Measurements from ENCODE around the gene GPS1. TPM values are rescaled to one million over a fixed set of nuclear protein-coding genes. Genes with fewer than 3 reads are reported as not detected.

GPS1 gene
- total and polyA plus RNA-seq, 9 of the 15 experiments (the other 6 are each of a cell fraction or from before 2014, with no cell fraction given) = 3.1 to 167 (median 69.9) TPM

DNA sequence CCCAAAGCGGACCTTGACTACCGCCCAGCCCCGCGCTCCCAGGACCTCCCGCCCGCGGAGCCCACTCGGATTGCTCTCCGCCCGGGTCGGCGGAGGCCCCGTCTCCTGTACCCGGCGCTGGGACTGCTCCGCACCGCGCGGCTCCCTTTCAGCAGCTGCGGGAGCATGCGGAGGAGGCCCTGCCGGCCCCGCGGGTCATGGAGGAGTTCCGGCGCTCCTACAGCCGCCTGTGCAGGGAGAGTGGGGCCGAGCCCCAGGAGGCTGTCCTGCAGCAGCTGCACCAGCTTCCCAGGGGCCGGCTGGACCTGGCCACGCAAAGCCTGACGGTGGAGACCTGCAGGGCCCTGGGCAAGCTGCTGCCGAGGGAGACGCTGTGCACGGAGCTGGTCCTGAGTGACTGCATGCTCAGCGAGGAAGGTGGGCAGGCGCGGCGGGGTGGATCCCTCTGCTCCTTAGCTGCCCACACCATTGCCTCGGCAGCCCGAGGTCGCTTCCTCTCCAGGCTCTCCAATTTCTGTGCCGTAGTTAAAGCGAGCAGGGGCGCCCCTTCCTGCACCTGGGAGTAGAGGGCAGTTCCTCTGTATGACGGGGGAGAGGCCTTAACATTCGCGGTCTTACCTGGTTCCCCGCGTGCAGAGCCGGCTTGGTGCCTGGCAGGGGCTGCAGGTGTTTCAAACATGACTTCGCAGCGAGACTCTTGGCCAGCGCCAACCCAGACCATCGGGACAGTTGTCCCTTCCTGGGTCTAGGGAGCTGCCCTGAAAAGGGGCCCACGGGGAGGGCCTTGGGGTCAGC is 28.1 kb upstream of the GPS1 start (continued):
- TF ChIP-seq, protein P1, sequence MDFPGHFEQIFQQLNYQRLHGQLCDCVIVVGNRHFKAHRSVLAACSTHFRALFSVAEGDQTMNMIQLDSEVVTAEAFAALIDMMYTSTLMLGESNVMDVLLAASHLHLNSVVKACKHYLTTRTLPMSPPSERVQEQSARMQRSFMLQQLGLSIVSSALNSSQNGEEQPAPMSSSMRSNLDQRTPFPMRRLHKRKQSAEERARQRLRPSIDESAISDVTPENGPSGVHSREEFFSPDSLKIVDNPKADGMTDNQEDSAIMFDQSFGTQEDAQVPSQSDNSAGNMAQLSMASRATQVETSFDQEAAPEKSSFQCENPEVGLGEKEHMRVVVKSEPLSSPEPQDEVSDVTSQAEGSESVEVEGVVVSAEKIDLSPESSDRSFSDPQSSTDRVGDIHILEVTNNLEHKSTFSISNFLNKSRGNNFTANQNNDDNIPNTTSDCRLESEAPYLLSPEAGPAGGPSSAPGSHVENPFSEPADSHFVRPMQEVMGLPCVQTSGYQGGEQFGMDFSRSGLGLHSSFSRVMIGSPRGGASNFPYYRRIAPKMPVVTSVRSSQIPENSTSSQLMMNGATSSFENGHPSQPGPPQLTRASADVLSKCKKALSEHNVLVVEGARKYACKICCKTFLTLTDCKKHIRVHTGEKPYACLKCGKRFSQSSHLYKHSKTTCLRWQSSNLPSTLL (IDR thresholded peaks at IDR 0.05) = no peak
- TF ChIP-seq CAMTA2 (CRISPR knock-in tag; conservative IDR thresholded peaks at IDR 0.05) (no peak), ILF3 (IDR thresholded peaks at IDR 0.05; ENCODE audit: borderline replicate concordance) (no peak), JUNB (CRISPR knock-in tag; conservative IDR thresholded peaks at IDR 0.05) (no peak), ZKSCAN1 (IDR thresholded peaks at IDR 0.05; ENCODE audit: low read depth, low read length) (no peak), RBM17 (IDR thresholded peaks at IDR 0.05; ENCODE audit: borderline replicate concordance, low read depth, low read length) (no peak), ERF (CRISPR knock-in tag; IDR thresholded peaks at IDR 0.05) (no peak), SMARCA5 (IDR thresholded peaks at IDR 0.05) (no peak), MTA3 (IDR thresholded peaks at IDR 0.05; ENCODE audit: borderline replicate concordance) (no peak; the same call in 1 of the 2 replicates), NEUROD1 (IDR thresholded peaks at IDR 0.05; ENCODE audit: borderline replicate concordance, low read depth, low read length, partially characterized antibody) (no peak)
- TF ChIP-seq, protein P2, sequence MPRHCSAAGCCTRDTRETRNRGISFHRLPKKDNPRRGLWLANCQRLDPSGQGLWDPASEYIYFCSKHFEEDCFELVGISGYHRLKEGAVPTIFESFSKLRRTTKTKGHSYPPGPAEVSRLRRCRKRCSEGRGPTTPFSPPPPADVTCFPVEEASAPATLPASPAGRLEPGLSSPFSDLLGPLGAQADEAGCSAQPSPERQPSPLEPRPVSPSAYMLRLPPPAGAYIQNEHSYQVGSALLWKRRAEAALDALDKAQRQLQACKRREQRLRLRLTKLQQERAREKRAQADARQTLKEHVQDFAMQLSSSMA (CRISPR knock-in tag; IDR thresholded peaks at IDR 0.05) = no peak
- TF ChIP-seq, protein P3, sequence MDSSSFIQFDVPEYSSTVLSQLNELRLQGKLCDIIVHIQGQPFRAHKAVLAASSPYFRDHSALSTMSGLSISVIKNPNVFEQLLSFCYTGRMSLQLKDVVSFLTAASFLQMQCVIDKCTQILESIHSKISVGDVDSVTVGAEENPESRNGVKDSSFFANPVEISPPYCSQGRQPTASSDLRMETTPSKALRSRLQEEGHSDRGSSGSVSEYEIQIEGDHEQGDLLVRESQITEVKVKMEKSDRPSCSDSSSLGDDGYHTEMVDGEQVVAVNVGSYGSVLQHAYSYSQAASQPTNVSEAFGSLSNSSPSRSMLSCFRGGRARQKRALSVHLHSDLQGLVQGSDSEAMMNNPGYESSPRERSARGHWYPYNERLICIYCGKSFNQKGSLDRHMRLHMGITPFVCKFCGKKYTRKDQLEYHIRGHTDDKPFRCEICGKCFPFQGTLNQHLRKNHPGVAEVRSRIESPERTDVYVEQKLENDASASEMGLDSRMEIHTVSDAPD (CRISPR knock-in tag; IDR thresholded peaks at IDR 0.05) = no peak
- TF ChIP-seq, protein P4, sequence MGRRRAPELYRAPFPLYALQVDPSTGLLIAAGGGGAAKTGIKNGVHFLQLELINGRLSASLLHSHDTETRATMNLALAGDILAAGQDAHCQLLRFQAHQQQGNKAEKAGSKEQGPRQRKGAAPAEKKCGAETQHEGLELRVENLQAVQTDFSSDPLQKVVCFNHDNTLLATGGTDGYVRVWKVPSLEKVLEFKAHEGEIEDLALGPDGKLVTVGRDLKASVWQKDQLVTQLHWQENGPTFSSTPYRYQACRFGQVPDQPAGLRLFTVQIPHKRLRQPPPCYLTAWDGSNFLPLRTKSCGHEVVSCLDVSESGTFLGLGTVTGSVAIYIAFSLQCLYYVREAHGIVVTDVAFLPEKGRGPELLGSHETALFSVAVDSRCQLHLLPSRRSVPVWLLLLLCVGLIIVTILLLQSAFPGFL (CRISPR knock-in tag; IDR thresholded peaks at IDR 0.05) = no peak
- TF ChIP-seq, protein P5, sequence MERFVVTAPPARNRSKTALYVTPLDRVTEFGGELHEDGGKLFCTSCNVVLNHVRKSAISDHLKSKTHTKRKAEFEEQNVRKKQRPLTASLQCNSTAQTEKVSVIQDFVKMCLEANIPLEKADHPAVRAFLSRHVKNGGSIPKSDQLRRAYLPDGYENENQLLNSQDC (CRISPR knock-in tag; IDR thresholded peaks at IDR 0.05) = no peak

Data from K562 (cell line).